ENCODE data around the gene RUSC2.

RUSC2 gene

DNA sequence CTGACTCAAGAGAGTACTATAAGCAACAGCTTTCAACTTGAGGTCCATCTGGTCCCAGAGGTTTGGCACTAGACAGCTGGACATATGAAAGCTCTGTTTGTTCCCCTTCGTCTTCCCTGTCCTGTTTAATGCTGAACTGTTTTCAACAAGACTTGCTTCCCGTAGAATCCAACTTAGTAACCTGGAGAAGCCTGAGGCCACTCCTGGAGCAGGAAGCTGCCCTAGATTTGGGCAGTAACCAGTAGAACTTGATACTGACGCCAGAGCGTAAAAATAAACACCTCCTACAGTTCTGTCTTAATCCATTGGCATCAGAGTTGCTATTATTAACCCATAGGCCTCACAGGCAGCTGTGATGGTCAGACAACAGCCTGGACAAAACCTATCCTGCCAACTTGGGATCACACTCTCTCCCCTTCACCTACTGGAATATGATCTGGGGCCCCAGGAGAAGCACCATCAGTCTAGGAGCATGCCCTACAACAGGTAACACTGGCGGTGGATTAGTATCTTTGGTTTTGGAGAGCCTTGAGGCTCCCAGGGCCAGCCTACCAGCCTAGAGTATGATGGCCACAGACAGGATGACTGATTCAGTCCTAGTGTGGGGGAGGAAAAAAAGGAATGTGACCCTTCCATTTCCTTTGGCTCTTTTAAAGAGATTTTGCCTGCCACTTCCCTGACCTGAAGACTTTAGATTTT lies 29.2 kb downstream of the RUSC2 start:
- TF ChIP-seq, protein P1, sequence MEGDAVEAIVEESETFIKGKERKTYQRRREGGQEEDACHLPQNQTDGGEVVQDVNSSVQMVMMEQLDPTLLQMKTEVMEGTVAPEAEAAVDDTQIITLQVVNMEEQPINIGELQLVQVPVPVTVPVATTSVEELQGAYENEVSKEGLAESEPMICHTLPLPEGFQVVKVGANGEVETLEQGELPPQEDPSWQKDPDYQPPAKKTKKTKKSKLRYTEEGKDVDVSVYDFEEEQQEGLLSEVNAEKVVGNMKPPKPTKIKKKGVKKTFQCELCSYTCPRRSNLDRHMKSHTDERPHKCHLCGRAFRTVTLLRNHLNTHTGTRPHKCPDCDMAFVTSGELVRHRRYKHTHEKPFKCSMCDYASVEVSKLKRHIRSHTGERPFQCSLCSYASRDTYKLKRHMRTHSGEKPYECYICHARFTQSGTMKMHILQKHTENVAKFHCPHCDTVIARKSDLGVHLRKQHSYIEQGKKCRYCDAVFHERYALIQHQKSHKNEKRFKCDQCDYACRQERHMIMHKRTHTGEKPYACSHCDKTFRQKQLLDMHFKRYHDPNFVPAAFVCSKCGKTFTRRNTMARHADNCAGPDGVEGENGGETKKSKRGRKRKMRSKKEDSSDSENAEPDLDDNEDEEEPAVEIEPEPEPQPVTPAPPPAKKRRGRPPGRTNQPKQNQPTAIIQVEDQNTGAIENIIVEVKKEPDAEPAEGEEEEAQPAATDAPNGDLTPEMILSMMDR (IDR thresholded peaks at IDR 0.05) = no peak
- H3K4me3 ChIP-seq (ENCODE audit: low read depth in 1 of 2, low read length in 1 of 2) = no peak overlapping the region
- H3K4me1 ChIP-seq (ENCODE audit: control insufficient read depth in 1 of 2, insufficient read depth in 1 of 2, low read depth in 1 of 2, low read length in 1 of 2) = no peaks in the 10 kb centered on the region
- H3K27ac ChIP-seq = no peak overlapping the region
- H3K9me3 ChIP-seq = no peaks in the 10 kb centered on the region
- no peaks in the 10 kb centered on the region for H3K27me3 ChIP-seq
- no peaks in the 10 kb centered on the region for H3K36me3 ChIP-seq

DNA sequence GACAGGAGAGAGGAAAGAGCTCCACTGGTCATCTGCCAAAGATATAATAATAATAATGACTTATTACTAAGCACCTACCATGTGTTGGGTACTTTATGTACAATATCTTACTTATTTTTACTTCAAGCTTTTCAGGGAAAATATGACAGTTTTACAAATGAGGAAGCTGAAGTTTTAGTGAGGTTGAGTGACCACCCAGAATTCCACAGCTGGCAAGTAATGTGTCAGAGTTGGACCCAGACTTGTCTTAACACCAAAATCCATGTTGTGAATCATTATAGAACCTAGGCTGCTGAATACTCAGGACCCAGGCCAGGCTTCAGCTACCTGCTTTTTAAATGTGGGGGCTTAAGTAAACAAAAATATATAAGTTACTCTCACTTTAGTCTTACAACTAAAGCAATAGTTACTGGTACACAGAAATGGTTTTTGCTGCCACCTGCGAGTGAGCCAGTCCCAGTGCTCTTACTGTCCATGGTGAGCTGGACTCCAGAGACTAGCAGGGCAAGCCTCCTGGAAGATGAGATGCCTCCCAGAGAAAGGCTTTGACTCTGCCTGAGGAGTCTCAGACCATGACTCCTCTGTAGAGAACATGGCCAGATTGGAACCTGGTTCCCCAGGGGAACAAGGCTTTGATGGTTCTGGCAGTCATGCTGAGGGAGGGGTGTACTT lies 29.9 kb downstream of the RUSC2 start:
- Histone ChIP-seq H3K9me3 (no peaks in the 10 kb centered on the region), H3K36me3 (no peaks in the 10 kb centered on the region), H3K4me1 (ENCODE audit: control insufficient read depth in 1 of 2, insufficient read depth in 1 of 2, low read depth in 1 of 2, low read length in 1 of 2) (no peaks in the 10 kb centered on the region), H3K4me3 (ENCODE audit: low read depth in 1 of 2, low read length in 1 of 2) (no peak overlapping the region), H3K27me3 (no peaks in the 10 kb centered on the region), H3K27ac (no peak overlapping the region)
- TF ChIP-seq, protein P1 (IDR thresholded peaks at IDR 0.05) = no peak

DNA sequence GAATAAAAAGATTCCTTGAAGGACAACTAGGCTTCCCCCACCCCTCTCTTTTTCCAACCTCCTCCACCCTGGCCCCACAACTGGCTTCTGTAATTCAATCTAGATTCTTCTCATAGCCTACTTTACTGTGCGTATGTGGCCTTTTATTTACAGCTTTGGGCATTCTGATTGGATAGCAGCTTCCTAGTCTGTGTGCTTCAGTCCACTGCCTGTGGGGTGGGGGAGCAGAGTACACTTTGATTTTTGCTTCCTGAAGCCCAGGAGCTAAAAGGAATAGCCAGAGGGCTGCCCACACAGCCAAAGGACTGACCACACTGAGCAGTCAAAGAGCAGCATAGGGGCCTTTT lies 30.4 kb downstream of the RUSC2 start:
- Histone ChIP-seq H3K36me3 (no peaks in the 10 kb centered on the region), H3K4me1 (ENCODE audit: control insufficient read depth in 1 of 2, insufficient read depth in 1 of 2, low read depth in 1 of 2, low read length in 1 of 2) (no peaks in the 10 kb centered on the region), H3K27ac (no peak overlapping the region)

DNA sequence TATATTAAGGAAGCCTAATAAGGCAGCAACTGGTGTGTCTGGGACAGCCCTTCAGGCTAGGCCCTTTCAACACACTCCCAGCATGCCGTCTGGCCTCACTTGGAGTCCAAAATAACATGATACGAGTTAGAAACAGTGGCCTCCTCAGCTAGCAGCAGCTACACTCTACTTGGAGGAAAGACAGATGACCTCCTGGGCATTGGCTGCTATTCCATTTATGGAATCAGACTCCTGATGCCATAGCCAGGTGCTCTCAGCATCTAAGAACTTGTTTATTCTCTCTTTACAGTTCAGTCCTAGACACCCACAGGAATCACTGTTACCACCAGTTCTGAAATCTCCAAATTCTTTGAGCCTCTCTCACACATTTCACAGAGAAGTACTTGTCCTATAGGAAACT lies 31.8 kb downstream of the RUSC2 start:
- TF ChIP-seq, protein P1 (IDR thresholded peaks at IDR 0.05) = no peak
- no peaks in the 10 kb centered on the region for H3K27me3 ChIP-seq
- peaks cover 9% of the 10 kb centered on the region in 2 experiments for H3K4me1 ChIP-seq (ENCODE audit: control insufficient read depth in 1 of 2, insufficient read depth in 1 of 2, low read depth in 1 of 2, low read length in 1 of 2)
- H3K4me3 ChIP-seq (ENCODE audit: low read depth in 1 of 2, low read length in 1 of 2) = no peak overlapping the region
- H3K9me3 ChIP-seq = no peaks in the 10 kb centered on the region
- no peak overlapping the region for H3K27ac ChIP-seq
- no peaks in the 10 kb centered on the region for H3K36me3 ChIP-seq

More for the DNA sequence above, 30.4 kb downstream of the RUSC2 start:
- TF ChIP-seq, protein P1 (IDR thresholded peaks at IDR 0.05) = no peak
- no peaks in the 10 kb centered on the region for H3K9me3 ChIP-seq
- no peak overlapping the region for H3K4me3 ChIP-seq (ENCODE audit: low read depth in 1 of 2, low read length in 1 of 2)
- no peaks in the 10 kb centered on the region for H3K27me3 ChIP-seq

DNA sequence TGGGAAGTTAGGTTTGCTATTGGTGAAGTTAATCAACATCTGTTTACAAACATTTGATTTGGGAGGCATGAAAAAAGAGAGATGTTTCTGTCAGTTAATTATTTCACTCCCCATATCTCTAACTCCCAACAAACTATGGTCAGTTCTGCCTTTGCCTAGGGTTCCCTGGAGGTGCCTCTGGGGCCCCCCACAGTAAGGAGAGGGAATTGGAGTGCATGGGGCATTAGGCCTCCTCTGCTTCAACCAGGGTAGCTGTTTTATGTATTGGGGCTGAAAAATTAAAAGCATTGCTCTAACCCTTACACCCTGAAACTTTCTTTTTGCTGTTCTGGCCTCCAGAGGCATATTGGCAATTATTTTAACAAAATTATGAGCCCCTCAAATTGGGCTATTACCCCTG lies 32.3 kb downstream of the RUSC2 start:
- Histone ChIP-seq H3K4me3 (ENCODE audit: low read depth in 1 of 2, low read length in 1 of 2) (no peak overlapping the region), H3K36me3 (no peaks in the 10 kb centered on the region), H3K9me3 (no peaks in the 10 kb centered on the region), H3K27ac (no peak overlapping the region), H3K27me3 (no peaks in the 10 kb centered on the region), H3K4me1 (ENCODE audit: control insufficient read depth in 1 of 2, insufficient read depth in 1 of 2, low read depth in 1 of 2, low read length in 1 of 2) (peaks cover 9% of the 10 kb centered on the region in 2 experiments)
- TF ChIP-seq, protein P1 (IDR thresholded peaks at IDR 0.05) = no peak
